ENCODE measurements around the gene SSH2.
"Not testable (repeated sequence)": the region's sequence is repeated elsewhere in the genome, so short reads cannot be mapped to it uniquely, and the experiment has no call there.

Gene SSH2

DNA sequence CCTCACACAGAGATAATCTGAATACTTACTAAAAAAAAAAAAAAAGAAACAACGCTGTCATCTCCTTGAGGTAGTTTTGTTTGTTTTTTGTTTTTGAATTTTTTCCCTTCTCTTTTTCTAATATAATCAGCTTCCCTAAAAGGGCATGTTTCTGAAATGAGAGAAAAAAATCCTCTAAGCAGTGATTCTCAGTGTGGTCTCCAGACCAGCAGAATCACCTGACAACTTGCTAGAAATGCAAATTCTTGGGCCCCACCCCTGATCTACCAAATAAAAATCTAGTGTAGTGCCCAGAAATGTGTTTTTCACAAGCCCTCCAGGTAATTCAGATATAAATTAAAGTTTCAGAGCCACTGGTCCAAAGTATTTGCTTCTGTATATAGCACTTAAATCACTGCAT is 65.4 kb downstream of the SSH2 start:
- Histone ChIP-seq H3K9me3 (ENCODE audit: severe bottlenecking) (no peaks in the 10 kb centered on the region), H3K27me3 (ENCODE audit: insufficient read depth, low read depth, severe bottlenecking) (no peaks in the 10 kb centered on the region), H3K4me3 (ENCODE audit: low read depth, low read length) (no peak overlapping the region), H3K27ac (no peak overlapping the region), H3K36me3 (no peaks in the 10 kb centered on the region)
- TF ChIP-seq, protein P1, sequence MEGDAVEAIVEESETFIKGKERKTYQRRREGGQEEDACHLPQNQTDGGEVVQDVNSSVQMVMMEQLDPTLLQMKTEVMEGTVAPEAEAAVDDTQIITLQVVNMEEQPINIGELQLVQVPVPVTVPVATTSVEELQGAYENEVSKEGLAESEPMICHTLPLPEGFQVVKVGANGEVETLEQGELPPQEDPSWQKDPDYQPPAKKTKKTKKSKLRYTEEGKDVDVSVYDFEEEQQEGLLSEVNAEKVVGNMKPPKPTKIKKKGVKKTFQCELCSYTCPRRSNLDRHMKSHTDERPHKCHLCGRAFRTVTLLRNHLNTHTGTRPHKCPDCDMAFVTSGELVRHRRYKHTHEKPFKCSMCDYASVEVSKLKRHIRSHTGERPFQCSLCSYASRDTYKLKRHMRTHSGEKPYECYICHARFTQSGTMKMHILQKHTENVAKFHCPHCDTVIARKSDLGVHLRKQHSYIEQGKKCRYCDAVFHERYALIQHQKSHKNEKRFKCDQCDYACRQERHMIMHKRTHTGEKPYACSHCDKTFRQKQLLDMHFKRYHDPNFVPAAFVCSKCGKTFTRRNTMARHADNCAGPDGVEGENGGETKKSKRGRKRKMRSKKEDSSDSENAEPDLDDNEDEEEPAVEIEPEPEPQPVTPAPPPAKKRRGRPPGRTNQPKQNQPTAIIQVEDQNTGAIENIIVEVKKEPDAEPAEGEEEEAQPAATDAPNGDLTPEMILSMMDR (IDR thresholded peaks at IDR 0.05; ENCODE audit: low read depth, low read length) = no peak
- DNase-seq = no peak

DNA sequence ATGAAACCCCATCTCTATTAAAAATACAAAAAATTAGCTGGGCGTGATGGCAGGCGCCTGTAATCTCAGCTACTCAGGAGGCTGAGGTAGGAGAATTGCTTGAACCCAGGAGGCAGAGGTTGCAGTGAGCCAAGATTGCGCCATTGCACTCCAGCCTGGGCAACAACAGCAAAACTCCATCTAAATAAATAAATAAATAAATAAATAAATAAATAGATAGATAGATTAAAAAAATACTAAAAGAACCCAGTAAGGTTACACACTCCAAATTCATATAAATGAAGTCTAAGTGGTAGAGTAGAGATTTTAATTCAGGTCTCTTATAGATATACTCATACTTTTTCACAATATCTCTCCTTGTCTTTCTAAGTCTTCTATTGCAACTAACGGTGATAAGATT is 65.9 kb downstream of the SSH2 start:
- H3K27me3 ChIP-seq (ENCODE audit: insufficient read depth, low read depth, severe bottlenecking); H3K9me3 ChIP-seq (ENCODE audit: severe bottlenecking); DNase-seq; H3K27ac ChIP-seq; H3K4me3 ChIP-seq (ENCODE audit: low read depth, low read length); H3K36me3 ChIP-seq: not testable (repeated sequence)

DNA sequence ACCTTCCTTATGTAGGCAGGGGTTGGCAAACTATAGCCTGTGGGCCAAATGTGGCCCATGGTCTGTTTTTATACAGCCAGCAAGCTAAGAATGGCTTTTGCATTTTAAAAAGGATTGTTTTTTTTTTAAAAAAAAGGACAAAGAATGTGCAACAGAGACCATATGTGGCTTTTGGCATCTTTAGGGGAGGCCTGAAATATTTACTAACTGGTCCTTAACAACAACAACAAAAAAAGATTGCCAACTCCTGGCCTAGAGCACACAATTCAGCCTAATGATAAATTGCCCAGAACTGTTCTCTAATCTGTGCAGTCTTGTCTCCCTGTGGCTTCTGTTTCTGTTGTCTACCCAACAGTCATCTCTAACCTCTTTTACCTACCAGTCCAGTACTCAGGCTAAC is 67.1 kb downstream of the SSH2 start:
- H3K27me3 ChIP-seq (ENCODE audit: insufficient read depth, low read depth, severe bottlenecking) = no peaks in the 10 kb centered on the region
- H3K9me3 ChIP-seq (ENCODE audit: severe bottlenecking) = no peaks in the 10 kb centered on the region
- TF ChIP-seq, protein P1 (IDR thresholded peaks at IDR 0.05; ENCODE audit: low read depth, low read length) = no peak
- H3K36me3 ChIP-seq = no peaks in the 10 kb centered on the region
- no peak overlapping the region for H3K27ac ChIP-seq
- H3K4me3 ChIP-seq (ENCODE audit: low read depth, low read length) = no peak overlapping the region
- no peak for DNase-seq

DNA sequence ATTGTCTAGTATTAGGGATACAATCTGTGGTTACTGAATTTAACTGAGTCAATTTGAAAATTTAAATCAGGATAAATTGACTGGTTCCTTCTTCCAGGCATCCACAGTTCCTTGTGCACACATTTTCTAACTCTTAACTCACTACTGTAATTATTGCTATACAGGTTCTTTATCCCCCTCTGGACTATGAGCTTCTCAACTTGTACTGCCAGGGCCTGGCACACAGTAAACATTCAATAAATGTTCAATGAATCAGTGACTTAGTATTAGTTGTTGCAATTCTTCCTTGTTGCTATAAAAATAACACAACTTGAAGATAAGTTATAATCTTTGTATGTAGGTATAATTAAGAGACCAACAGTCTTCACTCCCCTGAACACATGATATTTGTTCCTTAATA is 67.9 kb downstream of the SSH2 start:
- H3K27ac ChIP-seq = no peak overlapping the region
- no peaks in the 10 kb centered on the region for H3K9me3 ChIP-seq (ENCODE audit: severe bottlenecking)
- TF ChIP-seq, protein P1 (IDR thresholded peaks at IDR 0.05; ENCODE audit: low read depth, low read length) = no peak
- no peaks in the 10 kb centered on the region for H3K36me3 ChIP-seq
- H3K27me3 ChIP-seq (ENCODE audit: insufficient read depth, low read depth, severe bottlenecking) = no peaks in the 10 kb centered on the region
- DNase-seq = no peak
- no peak overlapping the region for H3K4me3 ChIP-seq (ENCODE audit: low read depth, low read length)

DNA sequence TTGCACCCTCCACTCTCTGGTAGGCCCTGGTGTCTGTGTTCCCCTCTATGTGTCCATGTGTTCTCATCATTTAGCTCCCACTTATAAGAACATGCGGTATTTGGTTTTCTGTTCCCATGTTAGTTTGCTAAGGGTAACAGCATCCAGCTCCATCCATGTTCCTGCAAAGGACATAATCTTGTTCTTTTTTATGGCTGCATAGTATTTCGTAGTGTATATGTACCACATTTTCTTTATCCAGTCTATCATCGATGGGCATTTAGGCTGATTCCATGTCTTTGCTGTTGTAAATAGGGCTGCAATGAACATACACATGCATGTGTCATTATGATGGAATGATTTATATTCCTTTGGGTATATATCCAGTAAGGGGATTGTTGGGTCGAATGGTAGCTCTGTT is 70.6 kb downstream of the SSH2 start:
- not testable (repeated sequence) for H3K9me3 ChIP-seq (ENCODE audit: severe bottlenecking); H3K27me3 ChIP-seq (ENCODE audit: insufficient read depth, low read depth, severe bottlenecking); H3K4me3 ChIP-seq (ENCODE audit: low read depth, low read length); DNase-seq; H3K27ac ChIP-seq; H3K36me3 ChIP-seq

DNA sequence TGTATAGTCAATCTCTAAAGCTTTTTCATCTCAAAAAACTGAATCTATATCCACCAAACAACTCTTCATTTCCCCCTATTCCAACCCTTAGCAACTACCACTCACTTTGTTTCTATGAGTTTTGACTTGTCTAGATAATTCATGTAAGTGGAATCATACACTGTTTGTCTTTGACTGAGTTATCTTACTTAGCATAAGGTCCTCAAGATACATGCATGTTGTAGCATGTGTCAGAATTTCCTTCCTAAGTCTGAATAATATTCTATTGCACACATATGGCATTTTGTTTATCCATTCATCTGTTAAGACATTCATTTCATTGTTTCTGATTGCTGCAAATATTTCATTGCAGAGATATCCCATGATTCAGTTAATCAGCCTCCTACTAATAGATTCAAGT is 72.2 kb downstream of the SSH2 start:
- Histone ChIP-seq H3K27me3 (ENCODE audit: insufficient read depth, low read depth, severe bottlenecking) (no peaks in the 10 kb centered on the region), H3K4me3 (ENCODE audit: low read depth, low read length) (no peak overlapping the region), H3K27ac (no peak overlapping the region), H3K9me3 (ENCODE audit: severe bottlenecking) (no peaks in the 10 kb centered on the region), H3K36me3 (no peaks in the 10 kb centered on the region)
- TF ChIP-seq, protein P1 (IDR thresholded peaks at IDR 0.05; ENCODE audit: low read depth, low read length) = no peak
- no peak for DNase-seq

DNA sequence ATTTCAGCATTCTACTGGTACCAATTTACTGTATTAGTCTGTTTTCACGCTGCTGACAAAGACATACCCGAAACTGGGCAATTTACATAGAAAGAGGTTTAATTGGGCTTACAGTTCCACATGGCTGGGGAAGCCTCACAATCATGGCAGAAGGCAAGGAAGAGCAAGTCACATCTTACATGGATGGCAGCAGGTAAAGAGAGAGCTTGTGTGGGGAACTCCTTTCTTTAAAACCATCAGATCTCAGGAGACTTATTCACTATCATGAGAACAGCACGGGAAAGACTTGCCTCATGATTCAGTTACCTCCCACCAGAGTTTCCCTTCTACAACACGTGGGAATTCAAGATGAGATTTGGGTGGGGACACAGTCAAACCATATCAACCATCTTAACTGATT is 72.9 kb downstream of the SSH2 start:
- H3K9me3 ChIP-seq (ENCODE audit: severe bottlenecking); H3K27ac ChIP-seq; H3K27me3 ChIP-seq (ENCODE audit: insufficient read depth, low read depth, severe bottlenecking); DNase-seq; H3K36me3 ChIP-seq; H3K4me3 ChIP-seq (ENCODE audit: low read depth, low read length): not testable (repeated sequence)

Data from WERI-Rb-1 (cell line).